H1 (cell line): ENCODE results near the gene INCENP. TPM values are rescaled to one million over a fixed set of nuclear protein-coding genes. Genes with fewer than 3 reads are reported as not detected.

ENCODE experiments used
- CTCF ChIA-PET: fragments of 300-600 bp; sonication (Branson Sonifier 250); formaldehyde crosslinking; loops from one replicate; lab custom pipeline; 2021; ENCODE audit not compliant: partially characterized antibody; lab: Charles Lee
- POLR2A ChIA-PET: fragments of 300-600 bp; sonication (Branson Sonifier 250); formaldehyde crosslinking; loops from one replicate; lab custom pipeline; 2021; ENCODE audit warnings: inconsistent platforms; ENCODE audit not compliant: partially characterized antibody; lab: Charles Lee
- DNase-seq, 2 experiments: peaks; one replicate each; pipeline versions ENCODE4 v3.0.0 to v3.0.0-alpha.2; 2010 to 2022; ENCODE audit warnings: low spot score in 2 of 2, low read depth in 1 of 2, mixed read lengths in 1 of 2
- FAIRE-seq: peaks from 2 replicates; lab custom pipeline; 2011; peaks lifted over from hg19 to GRCh38; lab: Jason Lieb, UNC
- H2AFZ ChIP-seq: 2 replicates; pipeline ENCODE4 v1.8.1; 2012; ENCODE audit warnings: low read length, inconsistent platforms
- H2AK5ac ChIP-seq: 2 replicates; pipeline ENCODE4 v1.6.1; 2013; ENCODE audit warnings: low read depth, low read length
- H2BK120ac ChIP-seq: replicated peaks from 2 replicates; pipeline ENCODE3; 2013; ENCODE audit warnings: low read depth, low read length, inconsistent platforms
- H2BK12ac ChIP-seq: 2 replicates; pipeline ENCODE4 v1.6.1; 2013; ENCODE audit warnings: low read depth, low read length
- H2BK15ac ChIP-seq: 2 replicates; pipeline ENCODE4 v1.6.1; 2013; ENCODE audit warnings: low read length
- H2BK20ac ChIP-seq: 2 replicates; pipeline ENCODE4 v1.6.1; 2013; ENCODE audit warnings: low read length
- H2BK5ac ChIP-seq: 2 replicates; pipeline ENCODE4 v1.6.1; 2013; ENCODE audit warnings: low read depth, low read length
- H3K14ac ChIP-seq: 2 replicates; pipeline ENCODE4 v1.6.1; 2013; ENCODE audit warnings: inconsistent platforms; ENCODE audit not compliant: insufficient read length
- H3K18ac ChIP-seq: 2 replicates; pipeline ENCODE4 v1.6.1; 2013; ENCODE audit warnings: low read length; ENCODE audit errors: extremely low read depth
- H3K23ac ChIP-seq: 2 replicates; pipeline ENCODE4 v1.6.1; 2013; ENCODE audit warnings: inconsistent platforms; ENCODE audit not compliant: insufficient read length
- H3K23me2 ChIP-seq: 2 replicates; pipeline ENCODE4 v1.6.1; 2013; ENCODE audit warnings: low read depth, low read length
- H3K27ac ChIP-seq: 2 replicates; pipeline ENCODE4 v1.6.1; 2011; ENCODE audit warnings: low read depth, low read length, inconsistent platforms
- H3K27me3 ChIP-seq, 4 experiments: replicated peaks in 1 of 4; 1 replicate in 1 of 4; 2 replicates in 3 of 4; pipeline versions ENCODE4 v1.6.1 to v1.8.1; 2011 to 2013; ENCODE audit warnings: low read length in 3 of 4, mild to moderate bottlenecking in 3 of 4, inconsistent platforms in 2 of 4, mixed read lengths in 2 of 4, moderate library complexity in 1 of 4; ENCODE audit not compliant: control insufficient read depth in 3 of 4, insufficient read depth in 3 of 4; ENCODE audit errors: extremely low read depth in 1 of 4
- H3K36me3 ChIP-seq, 4 experiments: 2 replicates each; pipeline versions ENCODE4 v1.6.1 to v1.8.1; 2011 to 2013; ENCODE audit warnings: mild to moderate bottlenecking in 4 of 4, low read length in 3 of 4, moderate library complexity in 2 of 4, control low read depth in 1 of 4, inconsistent platforms in 1 of 4; ENCODE audit not compliant: insufficient read depth in 4 of 4, control insufficient read depth in 2 of 4
- H3K4ac ChIP-seq: replicated peaks from 2 replicates; pipeline ENCODE3; 2013; ENCODE audit warnings: low read length, low read depth, mixed read lengths, inconsistent platforms; ENCODE audit not compliant: insufficient read length
- H3K4me1 ChIP-seq, 4 experiments: replicated peaks in 1 of 4; 1 replicate in 1 of 4; 2 replicates in 3 of 4; pipeline versions ENCODE4 v1.6.1 to v1.8.1; 2011 to 2013; ENCODE audit warnings: low read length in 3 of 4, inconsistent platforms in 2 of 4, mixed read lengths in 1 of 4; ENCODE audit not compliant: insufficient read depth in 4 of 4, control insufficient read depth in 3 of 4
- H3K4me2 ChIP-seq, 2 experiments: 2 replicates each; pipeline versions ENCODE4 v1.6.1 to v1.8.1; 2011 to 2013; ENCODE audit warnings: low read depth in 2 of 2, low read length in 2 of 2, control low read depth in 1 of 2, inconsistent platforms in 1 of 2, mild to moderate bottlenecking in 1 of 2; ENCODE audit not compliant: insufficient read depth in 1 of 2
- H3K4me3 ChIP-seq, 4 experiments: fragments of 200-600, 300-600 bp in 1 of 4; sonication (generic), shearing (Covaris generic), sonication (Bioruptor Twin) in 1 of 4; 2 replicates each; pipeline versions ENCODE4 v1.5.1 to v1.8.1; 2011 to 2016; ENCODE audit warnings: low read length in 4 of 4, low read depth in 3 of 4, control low read depth in 2 of 4, inconsistent platforms in 2 of 4, mild to moderate bottlenecking in 2 of 4, mixed read lengths in 1 of 4, moderate library complexity in 1 of 4; ENCODE audit not compliant: insufficient read depth in 2 of 4; ENCODE audit errors: extremely low read depth in 1 of 4
- H3K56ac ChIP-seq: replicated peaks from 2 replicates; pipeline ENCODE3; 2013; ENCODE audit warnings: low read depth, mild to moderate bottlenecking, mixed read lengths, low read length, inconsistent platforms; ENCODE audit not compliant: insufficient read length
- H3K79me1 ChIP-seq: 2 replicates; pipeline ENCODE4 v1.6.1; 2013; ENCODE audit warnings: low read depth, low read length, control low read depth
- H3K79me2 ChIP-seq, 2 experiments: 2 replicates each; pipeline versions ENCODE4 v1.6.1 to v1.8.1; 2012 to 2013; ENCODE audit warnings: low read length in 2 of 2, mild to moderate bottlenecking in 2 of 2, inconsistent platforms in 1 of 2; ENCODE audit not compliant: insufficient read depth in 2 of 2, control insufficient read depth in 1 of 2
- H3K9ac ChIP-seq, 4 experiments: replicated peaks in 1 of 4; 1 replicate in 1 of 4; 2 replicates in 3 of 4; pipeline versions ENCODE4 v1.6.1 to v1.8.1; 2011 to 2013; ENCODE audit warnings: low read depth in 3 of 4, low read length in 3 of 4, control low read depth in 2 of 4, mild to moderate bottlenecking in 2 of 4, moderate library complexity in 2 of 4, inconsistent platforms in 1 of 4; ENCODE audit errors: extremely low read depth in 1 of 4
- H3K9me3 ChIP-seq, 2 experiments: 2 replicates each; pipeline versions ENCODE4 v1.6.1 to v1.8.1; 2012 to 2013; ENCODE audit warnings: mild to moderate bottlenecking in 2 of 2, moderate library complexity in 2 of 2, control low read depth in 1 of 2, inconsistent platforms in 1 of 2, low read depth in 1 of 2, low read length in 1 of 2, mixed read lengths in 1 of 2; ENCODE audit not compliant: insufficient read depth in 2 of 2
- H4K20me1 ChIP-seq, 2 experiments: replicated peaks in 1 of 2; 2 replicates each; pipeline versions ENCODE3 to v1.8.1; 2011 to 2013; ENCODE audit warnings: inconsistent platforms in 2 of 2, low read length in 2 of 2, mild to moderate bottlenecking in 1 of 2; ENCODE audit not compliant: insufficient read depth in 2 of 2, control insufficient read depth in 1 of 2
- H4K5ac ChIP-seq: 2 replicates; pipeline ENCODE4 v1.6.1; 2013; ENCODE audit warnings: low read length, low read depth, mixed read lengths, inconsistent platforms; ENCODE audit not compliant: insufficient read length
- H4K8ac ChIP-seq: 2 replicates; pipeline ENCODE4 v1.8.0; 2013; ENCODE audit warnings: mild to moderate bottlenecking, moderate library complexity, low read length, inconsistent platforms; ENCODE audit not compliant: insufficient read depth; ENCODE audit errors: extremely low read depth
- H4K91ac ChIP-seq: replicated peaks from 2 replicates; pipeline ENCODE3; 2013; ENCODE audit warnings: low read length, mixed read lengths, inconsistent platforms; ENCODE audit not compliant: insufficient read length
- KDM4A ChIP-seq: IDR thresholded peaks from one replicate; pipeline ENCODE4 v1.7.1; 2012; ENCODE audit warnings: low read depth, mild to moderate bottlenecking, moderate library complexity, low read length, inconsistent platforms; ENCODE audit not compliant: severe bottlenecking
- POLR2A ChIP-seq, 2 experiments: IDR thresholded peaks; 1 replicate in 1 of 2; 2 replicates in 1 of 2; pipeline ENCODE4 v1.6.1; 2011; ENCODE audit warnings: low read depth in 2 of 2, low read length in 2 of 2, mild to moderate bottlenecking in 2 of 2; ENCODE audit errors: control extremely low read depth in 1 of 2
- SIN3A ChIP-seq, 2 experiments: IDR thresholded peaks in 1 of 2; conservative IDR thresholded peaks in 1 of 2; 2 replicates each; pipeline ENCODE4 v1.6.1; 2011 to 2012; ENCODE audit warnings: low read length in 2 of 2, improper control_type of control experiment in 1 of 2, low read depth in 1 of 2, mild to moderate bottlenecking in 1 of 2
- SUZ12 ChIP-seq: fragments of 200-600 bp; sonication (generic); IDR thresholded peaks from 2 replicates; pipeline ENCODE4 v1.6.1; 2012; ENCODE audit warnings: mild to moderate bottlenecking, inconsistent platforms, low read length, moderate library complexity, mixed read lengths
- TBP ChIP-seq: IDR thresholded peaks from 2 replicates; pipeline ENCODE4 v1.6.1; 2011; ENCODE audit warnings: low read depth, low read length, improper control_type of control experiment
- WGBS, 2 experiments: shearing (Covaris generic) in 1 of 2; methylation state at CpG; one replicate each; pipeline versions ENCODE4 v1.1.6 to v1.1.7; 2013 to 2015; ENCODE audit warnings: low lambda C conversion rate in 2 of 2, mixed read lengths in 2 of 2, inconsistent platforms in 1 of 2, low coverage in 1 of 2, missing lambda C conversion rate in 1 of 2; ENCODE audit not compliant: insufficient replicate concordance in 2 of 2, insufficient coverage in 1 of 2, insufficient read length in 1 of 2; ENCODE audit errors: extremely low coverage in 1 of 2, missing lambda C conversion rate in 1 of 2; 5-methylcytosine and 5-hydroxymethylcytosine counted together
- polyA plus RNA-seq, 7 experiments: library from polyadenylated mRNA; depleted of rRNA in 3 of 7; stranded (reverse) in 5 of 7; unstranded in 2 of 7; fragments of >200 nt in 5 of 7; fragments of 200-250 nt in 2 of 7; gene quantifications; 1 replicate in 5 of 7; 2 replicates in 1 of 7; 4 replicates in 1 of 7; pipeline versions ENCODE4 v1.2.1 to v1.2.3, GENCODE V29; 2011 to 2013; ENCODE audit warnings: missing spikeins in 2 of 7, mixed read lengths in 2 of 7
- total RNA-seq: library from RNA; stranded (reverse); fragmentation: NEBNext Ultra II Directional; extraction: Animal tissue kit (Norgen Biotek cat#: 25700); gene quantifications from 2 replicates; pipeline ENCODE4 v1.2.1, GENCODE V29; 2021

Gene INCENP
- total and polyA plus RNA-seq, 2 of the 8 experiments (the other 6 are each of a cell fraction or from before 2014, with no cell fraction given): 25.4 to 132 TPM

DNA sequence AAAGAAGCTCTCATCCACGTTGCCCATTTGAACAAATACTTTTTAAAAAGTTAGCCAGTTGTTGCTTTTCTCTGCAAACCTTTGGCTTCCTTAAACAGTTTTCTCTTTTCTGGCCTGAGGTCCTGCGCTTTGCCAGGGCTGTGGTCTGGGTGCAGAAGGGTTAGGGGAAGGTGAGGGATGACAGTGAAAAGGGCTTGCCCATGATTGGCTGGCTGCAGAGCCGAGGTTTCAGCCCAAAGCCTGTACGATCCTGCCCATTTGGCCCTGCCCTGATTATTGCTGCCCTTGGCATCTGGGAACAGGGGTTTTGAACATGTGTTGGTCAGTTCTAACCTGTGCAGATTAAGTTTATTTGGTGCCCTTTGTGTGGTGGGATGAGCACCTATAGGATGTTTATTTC is 1.5 kb downstream of the INCENP start:
- Histone ChIP-seq H3K23me2 (peaks cover 9% of the 10 kb centered on the region), H3K23ac (no peak overlapping the region), H2BK5ac (no peak overlapping the region), H2BK12ac (no peak overlapping the region), H3K14ac (no peak overlapping the region), H4K91ac (no peak overlapping the region), H3K9me3 (no peaks in the 10 kb centered on the region), H3K18ac (no peak overlapping the region), H3K79me1 (peaks cover 27% of the 10 kb centered on the region), H3K36me3 (peaks cover 13 to 24% (median 17%) of the 10 kb centered on the region in 4 experiments), H2AK5ac (no peak overlapping the region), H3K79me2 (peaks cover 34 to 64% of the 10 kb centered on the region in 2 experiments), H3K56ac (no peak overlapping the region), H4K8ac (no peak overlapping the region), H2BK20ac (no peak overlapping the region), H4K20me1 (peaks cover 22 to 29% of the 10 kb centered on the region in 2 experiments), H2AFZ (no peak overlapping the region), H3K4me3 (peak overlapping the region; percentile 67 to 98 (median 98); a peak in 6 of 8 replicates), H2BK120ac (no peak overlapping the region), H3K27ac (no peak overlapping the region), H3K4me2 (peak overlapping the region; percentile 89 to 95; a peak in 3 of 4 replicates), H3K4ac (no peak overlapping the region), H2BK15ac (no peak overlapping the region), H3K4me1 (peaks cover 0 to 11% (median 7%) of the 10 kb centered on the region in 4 experiments; a peak in 5 of 7 replicates), H4K5ac (no peak overlapping the region), H3K9ac (no peak overlapping the region), H3K27me3 (no peaks in the 10 kb centered on the region)
- CTCF ChIA-PET: interaction anchor here (1.1 to 1.3 kb wide), 2 partner anchors 19 to 226 kb away, joined by 3 read pairs; no protein-coding TSS in a partner anchor
- FAIRE-seq (no peak), DNase-seq (no peak)
- 72% methylated on average over 4 of the region's 4 CpGs; no CpG with 5 or more reads in 1 of the 2 experiments for WGBS, 2 experiments
- POLR2A ChIA-PET: no interaction called here
- no peak for TF ChIP-seq KDM4A
- TF ChIP-seq SUZ12: no peak
- no peak for TF ChIP-seq TBP
- TF ChIP-seq POLR2A (IDR thresholded peaks at IDR 0.05; ENCODE audit: control extremely low read depth in 1 of 2, low read depth in 2 of 2, low read length in 2 of 2): no peak
- no peak for TF ChIP-seq SIN3A (conservative IDR thresholded peaks at IDR 0.05 in 1 of 2, IDR thresholded peaks at IDR 0.05 in 1 of 2; ENCODE audit: low read depth in 1 of 2, low read length in 2 of 2)
